Measurements from ENCODE around the gene MAFG.

- TF ChIP-seq CTCF (conservative IDR thresholded peaks at IDR 0.05 in 1 of 2, IDR thresholded peaks at IDR 0.05 in 1 of 2; ENCODE audit: extremely low read depth in 1 of 2, insufficient read depth in 1 of 2, low read depth in 1 of 2, low read length in 2 of 2) (peak; percentile 44 to 64), EZH2 (IDR thresholded peaks at IDR 0.05; ENCODE audit: borderline replicate concordance, low read length) (no peak)
Observed at GRCh38 chr17:81869221-81870130, 58.1 kb downstream of the MAFG start.
